22Rv1 (cell line): ENCODE data around the gene CSNK1D.

Experiments used
- H3K27ac ChIP-seq: fragments of 450-650 bp; 2 replicates; pipeline ENCODE4 v1.5.1; 2017
- CTCF ChIP-seq: fragments of 450-650 bp; IDR thresholded peaks from 2 replicates; pipeline ENCODE4 v1.5.1; 2017; ENCODE audit warnings: mild to moderate bottlenecking
- ZFX ChIP-seq: fragments of 450-650 bp; IDR thresholded peaks from 2 replicates; pipeline ENCODE4 v1.6.1; 2017; ENCODE audit warnings: antibody characterized with exemption, borderline replicate concordance

Gene CSNK1D

GRCh38 chr17:82287013-82287867 is 13.7 kb upstream of the CSNK1D start:
- peak overlapping the region; percentile 97 for H3K27ac ChIP-seq
- TF ChIP-seq ZFX = no peak
- TF ChIP-seq CTCF = no peak

GRCh38 chr17:82285141-82285540 is 11.6 kb upstream of the CSNK1D start:
- no peak for TF ChIP-seq CTCF
- no peak overlapping the region for H3K27ac ChIP-seq

DNA sequence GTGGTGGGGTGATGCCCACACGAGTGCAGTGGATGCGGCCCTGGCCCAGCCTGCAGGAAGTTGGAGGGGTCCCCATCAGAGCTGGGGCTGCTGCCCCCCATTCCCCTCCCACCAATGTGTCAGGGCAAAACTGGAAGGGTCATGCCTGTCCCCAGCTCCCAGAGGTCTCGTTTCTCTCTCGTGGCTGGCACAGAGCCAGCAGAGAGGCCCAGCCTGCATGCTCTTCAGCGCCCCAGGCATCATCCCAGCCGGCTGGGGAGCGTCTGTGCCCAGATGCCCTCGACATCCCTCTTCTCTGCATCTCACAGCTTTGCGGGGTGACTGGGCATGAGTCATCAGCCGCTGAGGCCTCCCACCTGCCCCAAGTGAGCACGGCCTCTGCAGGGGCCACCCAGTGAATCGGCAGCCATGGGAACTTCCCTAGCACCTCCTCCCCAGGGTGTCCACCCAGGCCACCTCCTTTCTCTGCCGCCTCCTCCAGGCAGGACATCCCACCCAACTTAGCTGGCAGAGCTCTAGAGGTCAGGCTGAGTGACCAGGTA is 9.8 kb upstream of the CSNK1D start:
- no peak overlapping the region for H3K27ac ChIP-seq
- TF ChIP-seq CTCF (no peak), ZFX (no peak)

DNA sequence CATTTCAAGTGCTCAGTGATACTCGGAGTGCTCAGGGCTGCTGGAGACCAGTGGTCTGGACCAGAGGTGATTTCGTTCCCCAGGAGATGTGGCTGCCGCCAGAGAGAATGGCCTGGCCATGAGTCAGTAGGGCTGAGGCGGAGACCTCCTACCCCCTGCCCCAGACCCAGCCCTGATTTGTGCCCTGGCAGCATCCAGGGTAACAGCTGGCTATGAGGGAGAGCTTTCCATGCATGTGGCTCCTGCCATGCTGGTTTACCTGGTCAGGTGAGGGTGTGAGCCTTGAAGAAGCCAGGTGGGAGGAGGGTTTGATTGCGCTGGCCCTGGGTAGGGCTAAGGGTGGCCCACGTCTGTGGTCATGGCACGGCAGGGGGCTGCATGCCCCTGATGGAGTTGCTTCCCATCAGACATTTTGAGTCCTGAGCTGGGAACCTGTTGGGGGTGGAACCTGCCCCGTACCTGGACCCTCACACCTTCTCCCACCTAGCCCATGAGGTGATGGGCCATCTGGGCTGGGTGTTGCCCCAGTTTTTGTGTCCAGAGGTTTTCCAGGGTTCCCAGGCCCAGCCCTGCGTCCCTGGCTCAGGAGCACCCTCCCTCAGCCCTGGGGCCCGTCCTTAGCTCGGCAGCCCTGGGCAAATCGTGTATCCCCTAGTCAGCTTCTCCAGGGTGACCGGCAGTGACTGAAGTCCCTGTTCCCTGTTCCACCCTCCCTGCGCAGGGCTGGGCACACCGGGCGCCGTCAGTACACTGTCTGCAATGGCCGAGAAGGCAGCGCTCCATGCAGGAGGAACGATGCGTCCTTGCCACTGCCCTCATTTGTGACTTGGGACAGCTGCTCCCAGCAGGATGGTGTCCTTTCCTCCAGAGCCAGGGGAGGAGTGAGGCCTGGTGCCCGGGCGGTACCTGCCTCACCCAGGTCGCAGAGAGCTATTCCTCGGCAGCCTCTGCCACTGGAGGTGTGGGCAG is 9.0 kb upstream of the CSNK1D start:
- no peak for TF ChIP-seq CTCF
- no peak for TF ChIP-seq ZFX
- H3K27ac ChIP-seq = no peak overlapping the region

- no peak overlapping the region for H3K27ac ChIP-seq
- TF ChIP-seq ZFX = no peak
- no peak for TF ChIP-seq CTCF
Observed at GRCh38 chr17:82281502-82282238, 8.2 kb upstream of the CSNK1D start.

- TF ChIP-seq ZFX = no peak
- TF ChIP-seq CTCF = no peak
- no peak overlapping the region for H3K27ac ChIP-seq
Observed at GRCh38 chr17:82281076-82281475, 7.6 kb upstream of the CSNK1D start.
